ENCODE data around the gene BOLA1. TPM values are rescaled to one million over a fixed set of nuclear protein-coding genes. Genes with fewer than 3 reads are reported as not detected.

Gene BOLA1
- total RNA-seq, 1 experiment from 2014 or later, result 20.4 TPM

GRCh38 chr1:149936170-149936991 is 37.0 kb downstream of the BOLA1 start, which contains the start of gene MTMR11 (continued):
- no peak for TF ChIP-seq REST (IDR thresholded peaks at IDR 0.05; ENCODE audit: low read depth)
- no peak for TF ChIP-seq JUND (IDR thresholded peaks at IDR 0.05)
- no peak for TF ChIP-seq EZH2phosphoT487 (IDR thresholded peaks at IDR 0.05; ENCODE audit: borderline replicate concordance)

GRCh38 chr1:149936992-149937705 is 37.8 kb downstream of the BOLA1 start:
- RAD21 ChIA-PET (ENCODE audit: low non-redundant PET in 1 of 2, low total read pairs in 2 of 2, uncharacterized antibody in 2 of 2, unreplicated experiment in 2 of 2), result no interaction called here
- ATAC-seq (peak; percentile 74), DNase-seq (ENCODE audit: low read depth, low spot score) (peak; percentile 91)
- POLR2A ChIA-PET, result interaction anchor here (0.9 to 4.2 kb wide), 3 partner anchors 8 to 93 kb away, joined by 3 to 43 read pairs (median 23); a partner anchor contains a TSS
- Histone ChIP-seq H3K79me2 (ENCODE audit: insufficient read depth, low read length) (no peaks in the 10 kb centered on the region), H3K27me3 (ENCODE audit: insufficient read depth, low read length) (no peaks in the 10 kb centered on the region), H3K4me3 (replicated peaks in 1 of 2; ENCODE audit: low read depth in 1 of 2, low read length in 2 of 2) (peak overlapping the region; percentile 64 to 66), H3K36me3 (ENCODE audit: control insufficient read depth in 1 of 2, insufficient read depth in 2 of 2, low read length in 2 of 2) (no peaks in the 10 kb centered on the region), H2AFZ (ENCODE audit: low read depth, low read length, poor library complexity, severe bottlenecking) (no peak overlapping the region), H3K9ac (ENCODE audit: low read length) (peak overlapping the region; percentile 67), H3K4me2 (ENCODE audit: low read length) (peak overlapping the region; percentile 90), H3K27ac (ENCODE audit: low read depth, low read length) (peak overlapping the region; percentile 89), H3K4me1 (ENCODE audit: control insufficient read depth in 1 of 2, insufficient read depth in 2 of 2, low read length in 2 of 2) (peaks cover 39 to 63% of the 10 kb centered on the region in 2 experiments), H3K9me2 (ENCODE audit: insufficient read depth) (no peaks in the 10 kb centered on the region), H4K20me1 (ENCODE audit: insufficient read depth) (no peaks in the 10 kb centered on the region), H3K9me3 (ENCODE audit: control insufficient read depth in 1 of 2, insufficient read depth in 1 of 2, low read depth in 1 of 2, low read length in 2 of 2) (no peaks in the 10 kb centered on the region)
- intact Hi-C loops (cut with micrococcal nuclease), result loop anchor here (5.0 kb wide), 1 partner anchor 75 kb away; the partner anchor contains the start of gene OTUD7B
- CTCF ChIA-PET, result interaction anchor here (1.7 kb wide), 1 partner anchor 250 kb away, joined by 8 read pairs; no protein-coding TSS in a partner anchor
- BruUV-seq (replicated peaks), result no TSS peak
- no peak for TF ChIP-seq ATF3 (IDR thresholded peaks at IDR 0.05)
- no peak for TF ChIP-seq CEBPB (IDR thresholded peaks at IDR 0.05; ENCODE audit: low read depth)
- no peak for TF ChIP-seq YY1 (IDR thresholded peaks at IDR 0.05; ENCODE audit: extremely low read depth, insufficient replicate concordance, low read depth, low read length)
- TF ChIP-seq ELF1 (IDR thresholded peaks at IDR 0.05; ENCODE audit: borderline replicate concordance, low read depth), result no peak
- TF ChIP-seq ZFX (IDR thresholded peaks at IDR 0.05), result no peak
- TF ChIP-seq JUND (IDR thresholded peaks at IDR 0.05), result peak; percentile 62
- no peak for TF ChIP-seq EZH2 (IDR thresholded peaks at IDR 0.05)
- peak; percentile 18; the same call in 1 of the 2 replicates for TF ChIP-seq RAD21 (IDR thresholded peaks at IDR 0.05; ENCODE audit: low read depth)
- TF ChIP-seq POLR2AphosphoS5 (IDR thresholded peaks at IDR 0.05; ENCODE audit: low read depth, low read length), result peak; percentile 89
- no peak for TF ChIP-seq ZNF274 (IDR thresholded peaks at IDR 0.05; ENCODE audit: low read depth, low read length)
- TF ChIP-seq CBX3 (IDR thresholded peaks at IDR 0.05; ENCODE audit: low read depth), result no peak
- TF ChIP-seq EZH2phosphoT487 (IDR thresholded peaks at IDR 0.05; ENCODE audit: borderline replicate concordance), result no peak
- no peak; the same call in 1 of the 2 replicates for TF ChIP-seq SRF (IDR thresholded peaks at IDR 0.05; ENCODE audit: low read depth)
- peak; percentile 48; the same call in 1 of the 2 replicates for TF ChIP-seq SIN3A (IDR thresholded peaks at IDR 0.05; ENCODE audit: low read depth)
- no peak for TF ChIP-seq REST (IDR thresholded peaks at IDR 0.05; ENCODE audit: low read depth)
- no peak for TF ChIP-seq EGR1 (IDR thresholded peaks at IDR 0.05; ENCODE audit: low read depth)

All from HCT116 (cell line).